ENCODE data around the gene COG6. TPM values are rescaled to one million over a fixed set of nuclear protein-coding genes. Genes with fewer than 3 reads are reported as not detected.

Gene COG6
- total RNA-seq, 2 experiments from 2014 or later = 13.8 to 16.0 TPM

GRCh38 chr13:39783051-39783450, 127.6 kb downstream of the COG6 start:
- peaks cover 10% of the 10 kb centered on the region for H3K4me1 ChIP-seq (ENCODE audit: insufficient read depth, low read length)
- no peaks in the 10 kb centered on the region for H3K36me3 Mint-ChIP-seq (ENCODE audit: low read depth)
- no peaks in the 10 kb centered on the region for H3K27me3 ChIP-seq (ENCODE audit: control insufficient read depth in 1 of 2, insufficient read depth in 2 of 2, low read length in 2 of 2)
- H3K9me3 ChIP-seq (ENCODE audit: control insufficient read depth in 1 of 2, insufficient read depth in 1 of 2, low read length in 2 of 2) = peaks cover 0 to 4% of the 10 kb centered on the region in 2 experiments
- H3K4me1 Mint-ChIP-seq (ENCODE audit: low read depth) = peaks cover 18% of the 10 kb centered on the region
- TF ChIP-seq, protein P1, sequence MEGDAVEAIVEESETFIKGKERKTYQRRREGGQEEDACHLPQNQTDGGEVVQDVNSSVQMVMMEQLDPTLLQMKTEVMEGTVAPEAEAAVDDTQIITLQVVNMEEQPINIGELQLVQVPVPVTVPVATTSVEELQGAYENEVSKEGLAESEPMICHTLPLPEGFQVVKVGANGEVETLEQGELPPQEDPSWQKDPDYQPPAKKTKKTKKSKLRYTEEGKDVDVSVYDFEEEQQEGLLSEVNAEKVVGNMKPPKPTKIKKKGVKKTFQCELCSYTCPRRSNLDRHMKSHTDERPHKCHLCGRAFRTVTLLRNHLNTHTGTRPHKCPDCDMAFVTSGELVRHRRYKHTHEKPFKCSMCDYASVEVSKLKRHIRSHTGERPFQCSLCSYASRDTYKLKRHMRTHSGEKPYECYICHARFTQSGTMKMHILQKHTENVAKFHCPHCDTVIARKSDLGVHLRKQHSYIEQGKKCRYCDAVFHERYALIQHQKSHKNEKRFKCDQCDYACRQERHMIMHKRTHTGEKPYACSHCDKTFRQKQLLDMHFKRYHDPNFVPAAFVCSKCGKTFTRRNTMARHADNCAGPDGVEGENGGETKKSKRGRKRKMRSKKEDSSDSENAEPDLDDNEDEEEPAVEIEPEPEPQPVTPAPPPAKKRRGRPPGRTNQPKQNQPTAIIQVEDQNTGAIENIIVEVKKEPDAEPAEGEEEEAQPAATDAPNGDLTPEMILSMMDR (IDR thresholded peaks at IDR 0.05) = no peak
- H3K4me3 ChIP-seq (ENCODE audit: low read length) = no peak overlapping the region
- intact Hi-C loops (cut with DNase I, micrococcal nuclease) = no loop called here
- no peaks in the 10 kb centered on the region for H3K27me3 Mint-ChIP-seq
- ATAC-seq (ENCODE audit: poor library complexity) = no peak
- H3K27ac Mint-ChIP-seq = peak overlapping the region; percentile 17
- H3K4me3 Mint-ChIP-seq = no peak overlapping the region
- no peaks in the 10 kb centered on the region for H3K9me3 Mint-ChIP-seq
- CTCF ChIA-PET = interaction anchor here (0.6 kb wide), 1 partner anchor 950 kb away, joined by 3 read pairs; no protein-coding TSS in a partner anchor
- no peak overlapping the region for H3K27ac ChIP-seq (ENCODE audit: low read depth in 1 of 2, low read length in 2 of 2)
- no peak for DNase-seq
- POLR2A ChIA-PET = no interaction called here
- no peaks in the 10 kb centered on the region for H3K36me3 ChIP-seq (ENCODE audit: insufficient read depth, low read length)

GRCh38 chr13:39784347-39784746, 128.9 kb downstream of the COG6 start:
- no peaks in the 10 kb centered on the region for H3K36me3 ChIP-seq (ENCODE audit: insufficient read depth, low read length)
- H3K4me3 ChIP-seq (ENCODE audit: low read length) = no peak overlapping the region
- Mint-ChIP-seq H3K27me3 (no peaks in the 10 kb centered on the region), H3K36me3 (ENCODE audit: low read depth) (no peaks in the 10 kb centered on the region), H3K4me3 (no peak overlapping the region), H3K4me1 (ENCODE audit: low read depth) (peaks cover 7% of the 10 kb centered on the region), H3K27ac (no peak overlapping the region), H3K9me3 (peaks cover 2% of the 10 kb centered on the region)
- H3K4me1 ChIP-seq (ENCODE audit: insufficient read depth, low read length) = peaks cover 3% of the 10 kb centered on the region
- peaks cover 0 to 1% of the 10 kb centered on the region in 2 experiments for H3K9me3 ChIP-seq (ENCODE audit: control insufficient read depth in 1 of 2, insufficient read depth in 1 of 2, low read length in 2 of 2)
- ATAC-seq (ENCODE audit: poor library complexity) = no peak
- DNase-seq = no peak
- CTCF ChIA-PET = no interaction called here
- POLR2A ChIA-PET = no interaction called here
- H3K27ac ChIP-seq (ENCODE audit: low read depth in 1 of 2, low read length in 2 of 2) = no peak overlapping the region
- TF ChIP-seq, protein P1 (IDR thresholded peaks at IDR 0.05) = no peak
- intact Hi-C loops (cut with DNase I, micrococcal nuclease) = no loop called here
- no peaks in the 10 kb centered on the region for H3K27me3 ChIP-seq (ENCODE audit: control insufficient read depth in 1 of 2, insufficient read depth in 2 of 2, low read length in 2 of 2)

- no peaks in the 10 kb centered on the region for H3K4me1 Mint-ChIP-seq (ENCODE audit: low read depth)
- Histone ChIP-seq H3K36me3 (ENCODE audit: insufficient read depth, low read length) (no peaks in the 10 kb centered on the region), H3K27me3 (ENCODE audit: control insufficient read depth in 1 of 2, insufficient read depth in 2 of 2, low read length in 2 of 2) (no peaks in the 10 kb centered on the region), H3K4me3 (ENCODE audit: low read length) (no peak overlapping the region), H3K9me3 (ENCODE audit: control insufficient read depth in 1 of 2, insufficient read depth in 1 of 2, low read length in 2 of 2) (peaks cover 3 to 4% of the 10 kb centered on the region in 2 experiments), H3K27ac (ENCODE audit: low read depth in 1 of 2, low read length in 2 of 2) (no peak overlapping the region), H3K4me1 (ENCODE audit: insufficient read depth, low read length) (no peaks in the 10 kb centered on the region)
- H3K27ac Mint-ChIP-seq = no peak overlapping the region
- peaks cover 4% of the 10 kb centered on the region for H3K9me3 Mint-ChIP-seq
- no peaks in the 10 kb centered on the region for H3K36me3 Mint-ChIP-seq (ENCODE audit: low read depth)
- ChIA-PET POLR2A (no interaction called here), CTCF (no interaction called here)
- intact Hi-C loops (cut with DNase I, micrococcal nuclease) = no loop called here
- ATAC-seq (ENCODE audit: poor library complexity) (no peak), DNase-seq (no peak)
- TF ChIP-seq, protein P1 (IDR thresholded peaks at IDR 0.05) = no peak
- no peak overlapping the region for H3K4me3 Mint-ChIP-seq
- H3K27me3 Mint-ChIP-seq = no peaks in the 10 kb centered on the region
Observed at GRCh38 chr13:39786091-39786490, 130.6 kb downstream of the COG6 start.
